HG02623 (cell line): ENCODE measurements around the gene IFI44L.

ENCODE experiments used
- ATAC-seq: cut with Tn5 transposase; IDR thresholded peaks from one replicate; pipeline ENCODE4 v1.9.1; 2021; ENCODE audit warnings: moderate library complexity; ENCODE audit not compliant: unreplicated experiment

Gene IFI44L

DNA sequence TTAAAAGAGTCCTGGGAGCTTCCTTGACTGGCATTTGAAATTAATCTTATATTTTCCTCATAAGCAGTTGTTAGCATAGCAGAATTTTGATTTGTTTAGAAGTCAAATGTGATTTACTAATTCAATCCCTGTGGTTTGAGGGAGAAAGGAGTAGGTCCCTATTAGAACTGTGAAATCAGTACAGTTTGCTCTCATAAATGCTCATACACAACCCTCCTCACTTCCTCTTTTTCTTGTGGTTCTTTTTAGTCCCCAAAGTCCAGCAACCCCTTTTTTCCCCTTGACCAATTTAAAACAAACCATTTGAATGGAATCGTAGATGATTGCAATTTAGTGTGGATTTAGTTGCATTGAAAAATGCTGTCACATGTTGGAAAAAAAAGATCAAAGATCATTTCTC, 20.2 kb downstream of the IFI44L start:
- peak; percentile 54 for ATAC-seq

DNA sequence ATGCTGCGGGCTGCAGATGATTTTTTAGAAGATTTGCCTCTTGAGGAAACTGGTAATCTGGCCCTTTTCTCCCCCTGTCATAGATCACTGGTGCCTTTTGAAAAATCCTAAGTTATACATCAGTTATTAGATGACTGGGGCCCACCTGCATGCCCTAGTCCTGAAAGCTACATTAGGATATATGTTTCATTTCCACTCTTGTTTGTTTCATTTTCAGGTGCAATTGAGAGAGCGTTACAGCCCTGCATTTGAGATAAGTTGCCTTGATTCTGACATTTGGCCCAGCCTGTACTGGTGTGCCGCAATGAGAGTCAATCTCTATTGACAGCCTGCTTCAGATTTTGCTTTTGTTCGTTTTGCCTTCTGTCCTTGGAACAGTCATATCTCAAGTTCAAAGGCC, 21.3 kb downstream of the IFI44L start:
- no peak for ATAC-seq

DNA sequence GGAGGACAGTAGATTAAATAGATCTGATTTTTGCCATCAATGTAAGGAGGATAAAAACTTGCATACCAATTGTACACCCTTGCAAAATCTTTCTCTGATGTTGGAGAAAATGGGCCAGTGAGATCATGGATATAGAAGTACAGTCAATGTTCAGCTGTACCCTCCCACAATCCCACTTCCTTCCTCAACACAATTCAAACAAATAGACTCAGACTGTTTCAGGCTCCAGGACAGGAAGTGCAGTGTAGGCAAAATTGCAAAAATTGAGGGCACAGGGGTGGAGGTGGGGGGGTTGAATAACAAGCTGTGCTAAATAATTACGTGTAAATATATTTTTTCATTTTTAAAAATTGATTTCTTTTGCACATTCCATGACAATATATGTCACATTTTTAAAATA, 25.5 kb downstream of the IFI44L start:
- ATAC-seq = no peak

DNA sequence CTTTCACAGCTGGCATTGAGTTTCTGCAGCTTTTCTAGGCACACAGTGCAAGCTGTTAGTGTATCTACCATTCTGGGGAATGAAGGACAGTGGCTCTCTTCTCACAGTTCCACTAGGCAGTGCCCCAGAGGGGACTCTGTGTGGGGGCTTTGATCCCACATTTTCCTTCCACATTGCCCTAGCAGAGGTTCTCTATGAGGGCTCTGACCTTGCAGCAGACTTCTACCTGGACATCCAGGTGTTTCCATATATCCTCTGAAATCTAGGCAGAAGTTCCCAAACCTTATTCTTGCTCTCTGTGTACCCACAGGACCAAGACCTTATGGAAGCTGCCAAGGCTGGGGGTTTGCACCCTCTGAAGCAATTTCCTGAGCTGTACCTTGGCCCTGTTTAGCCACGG, 27.0 kb downstream of the IFI44L start:
- ATAC-seq = no peak

DNA sequence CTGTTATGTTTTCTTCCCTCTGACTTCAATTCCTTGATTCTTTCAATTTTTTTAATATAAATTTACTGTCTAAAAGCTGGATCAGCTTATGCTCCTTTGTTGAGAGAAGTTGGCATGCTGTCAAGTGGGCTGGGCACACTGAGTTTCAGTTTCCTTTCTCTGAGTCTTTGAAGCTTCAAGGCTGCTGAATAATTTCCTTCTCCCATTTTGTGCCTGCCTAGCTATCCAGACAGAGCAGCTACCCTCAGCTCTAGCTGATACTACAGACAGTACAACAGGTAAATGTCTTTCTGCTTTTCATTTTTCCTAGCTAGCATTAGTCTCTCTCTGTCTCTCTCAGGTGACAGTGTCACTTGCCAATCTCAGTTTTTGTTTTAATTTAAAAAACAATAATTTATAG, 29.4 kb downstream of the IFI44L start, which contains the start of gene IFI44:
Gene IFI44 (plus strand): TSS at position 204 of the 400 bp plus-strand sequence. CDS start 365 bp downstream, outside the sequence.
- ATAC-seq = peak; percentile 86

DNA sequence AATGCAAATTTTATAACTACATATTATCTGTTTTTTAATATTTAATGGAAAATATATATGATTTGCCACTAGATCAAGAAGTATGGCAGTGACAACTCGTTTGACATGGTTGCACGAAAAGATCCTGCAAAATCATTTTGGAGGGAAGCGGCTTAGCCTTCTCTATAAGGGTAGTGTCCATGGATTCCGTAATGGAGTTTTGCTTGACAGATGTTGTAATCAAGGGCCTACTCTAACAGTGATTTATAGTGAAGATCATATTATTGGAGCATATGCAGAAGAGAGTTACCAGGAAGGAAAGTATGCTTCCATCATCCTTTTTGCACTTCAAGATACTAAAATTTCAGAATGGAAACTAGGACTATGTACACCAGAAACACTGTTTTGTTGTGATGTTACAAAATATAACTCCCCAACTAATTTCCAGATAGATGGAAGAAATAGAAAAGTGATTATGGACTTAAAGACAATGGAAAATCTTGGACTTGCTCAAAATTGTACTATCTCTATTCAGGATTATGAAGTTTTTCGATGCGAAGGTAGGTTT, 29.9 kb downstream of the IFI44L start:
- no peak for ATAC-seq

DNA sequence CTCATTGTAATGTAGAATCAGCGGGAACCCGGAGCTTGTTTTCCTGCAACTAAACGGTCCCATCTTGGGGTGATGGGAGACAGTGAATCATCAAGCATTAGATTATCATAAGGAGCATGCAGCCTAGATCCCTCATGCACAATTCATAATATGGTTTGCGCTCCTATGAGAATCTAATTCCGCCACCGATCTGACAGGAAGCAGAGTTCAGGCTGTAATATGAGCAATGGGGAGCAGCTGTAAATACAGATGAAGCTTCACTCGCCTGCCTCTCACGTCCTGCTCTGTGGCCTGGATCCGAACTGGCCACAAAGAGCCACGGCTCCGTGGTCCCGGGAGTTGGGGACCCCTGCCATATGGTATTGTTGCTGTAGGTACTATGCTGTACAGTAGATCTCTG, 31.0 kb downstream of the IFI44L start:
- no peak for ATAC-seq

DNA sequence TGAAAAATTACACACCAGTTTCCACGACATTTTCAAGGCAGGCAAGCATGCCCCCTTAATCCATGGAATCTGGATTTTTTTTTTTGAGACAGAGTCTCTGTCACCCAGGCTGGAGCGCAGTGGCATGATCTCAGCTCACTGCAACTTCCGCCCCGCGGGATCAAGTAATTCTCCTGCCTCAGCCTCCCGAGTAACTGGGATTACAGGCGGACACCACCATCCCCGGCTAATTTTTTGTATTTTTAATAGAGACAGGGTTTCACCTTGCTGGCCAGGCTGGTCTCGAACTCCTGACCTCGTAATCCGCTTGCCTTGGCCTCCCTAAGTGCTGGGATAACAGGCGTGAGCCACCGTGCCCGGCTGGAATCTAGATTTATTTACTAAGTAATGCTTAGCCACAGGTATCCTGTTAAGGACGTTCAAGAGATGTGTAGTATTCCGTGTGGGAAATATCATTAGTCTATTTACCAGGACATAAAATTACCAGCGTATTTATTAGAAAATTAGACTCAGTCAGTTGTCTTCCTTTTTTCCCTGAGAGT, 31.8 kb downstream of the IFI44L start:
- ATAC-seq = no peak

DNA sequence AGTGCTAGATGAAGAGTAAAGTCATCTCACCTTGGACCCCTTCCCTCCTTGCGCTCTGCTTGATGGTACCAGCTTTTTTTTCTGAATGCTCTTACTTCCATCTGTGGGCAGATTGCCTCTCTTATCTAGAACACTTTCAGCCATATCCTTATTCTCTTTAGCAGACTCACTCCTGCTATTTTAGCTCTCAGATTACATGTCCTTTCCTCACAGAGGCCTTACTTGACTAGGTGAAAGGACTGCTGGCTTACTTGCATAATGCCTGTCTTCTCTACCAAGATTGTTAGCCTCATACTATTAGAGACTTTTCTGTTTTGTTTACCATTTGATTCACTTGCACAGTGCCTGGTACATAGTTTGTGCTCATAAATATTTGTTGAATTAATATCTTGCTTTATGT, 38.7 kb downstream of the IFI44L start:
- ATAC-seq = no peak

DNA sequence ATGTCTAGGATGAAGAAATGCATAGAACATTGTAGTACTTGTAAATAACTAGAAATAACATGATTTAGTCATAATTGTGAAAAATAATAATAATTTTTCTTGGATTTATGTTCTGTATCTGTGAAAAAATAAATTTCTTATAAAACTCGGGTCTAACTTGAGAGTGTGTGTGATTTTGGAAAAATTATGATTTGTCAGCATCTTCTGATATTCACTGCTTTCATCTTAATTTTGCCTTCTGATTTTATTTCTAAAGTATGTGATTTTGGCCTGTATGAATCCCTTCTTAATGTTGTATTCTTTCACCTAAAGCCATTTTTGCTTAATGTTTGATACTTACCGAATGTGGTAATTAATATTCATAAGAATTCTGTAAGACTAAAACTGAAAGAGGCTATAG, 43.7 kb downstream of the IFI44L start:
- no peak for ATAC-seq

DNA sequence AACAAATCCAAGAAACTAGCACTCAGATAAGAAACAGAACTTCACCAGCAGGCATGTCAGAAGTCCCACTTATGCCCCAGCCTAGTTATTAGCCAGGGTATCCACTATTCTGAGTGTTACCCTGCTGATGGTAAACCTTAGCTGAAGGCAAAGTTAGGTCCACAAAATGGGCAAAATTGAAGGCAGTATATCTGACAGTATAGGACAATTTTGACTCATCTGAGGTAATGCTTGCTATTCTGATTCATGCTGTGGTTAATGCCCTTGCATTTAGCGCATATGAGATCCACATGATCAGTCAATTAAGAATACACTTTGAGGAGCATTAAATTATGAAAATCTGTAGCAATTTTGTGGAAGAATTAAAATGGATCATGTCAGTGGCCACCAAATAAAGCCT, 44.5 kb downstream of the IFI44L start:
- ATAC-seq = no peak

DNA sequence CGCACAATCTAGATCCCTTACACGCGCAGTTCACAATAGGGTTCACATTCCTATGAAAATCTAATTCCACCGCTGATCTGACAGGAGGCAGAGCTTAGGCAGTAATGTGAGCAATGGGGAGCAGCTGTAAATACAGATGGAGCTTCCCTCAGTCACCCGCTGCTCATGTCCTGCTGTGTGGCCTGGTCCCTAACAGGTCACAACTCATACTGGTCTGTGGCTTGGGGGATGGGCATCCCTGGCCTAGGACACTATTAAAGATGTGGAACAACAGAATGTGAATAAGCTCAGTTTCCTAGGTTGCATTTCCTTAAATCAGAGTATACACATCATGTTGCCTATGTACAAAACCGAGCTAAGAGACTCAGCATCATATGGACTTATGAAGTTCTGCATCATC, 45.6 kb downstream of the IFI44L start:
- ATAC-seq = no peak

DNA sequence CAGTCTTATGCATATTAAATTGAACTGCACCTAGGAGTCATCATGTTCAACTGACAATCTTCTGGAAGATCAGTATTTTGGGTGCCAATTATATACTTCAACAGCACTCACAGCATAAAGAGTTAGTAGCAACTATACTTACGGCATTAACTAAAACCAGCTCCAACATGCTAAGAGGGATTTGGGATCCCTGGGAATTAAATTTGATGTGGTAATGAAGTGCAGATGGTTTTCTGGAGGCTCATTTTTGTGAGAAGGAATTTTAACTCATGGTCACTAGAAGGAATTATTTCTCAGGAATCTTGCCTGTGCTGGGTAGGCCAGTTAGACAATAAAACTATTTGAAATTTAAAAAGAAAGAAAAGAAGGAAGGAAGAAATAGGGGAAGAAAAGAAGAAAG, 47.7 kb downstream of the IFI44L start:
- no peak for ATAC-seq

DNA sequence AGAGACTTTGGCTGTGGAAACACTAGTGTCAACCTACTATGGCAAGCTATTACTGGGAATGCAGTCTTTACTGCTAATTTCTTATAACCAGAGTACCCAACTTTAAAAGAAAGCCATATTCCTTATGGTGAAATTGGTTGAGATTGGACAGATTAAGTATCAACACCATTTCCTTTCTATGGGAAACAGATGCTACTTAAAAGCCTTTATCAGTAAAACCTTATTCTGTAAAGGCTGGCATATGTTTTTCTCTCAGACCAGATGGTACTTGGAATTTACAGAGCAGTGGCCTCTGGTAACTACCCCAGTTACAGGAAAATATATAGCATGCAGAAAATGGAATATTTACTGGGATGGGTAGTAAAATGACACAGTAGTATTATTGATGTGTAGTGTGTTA, 48.2 kb downstream of the IFI44L start:
- ATAC-seq = no peak

DNA sequence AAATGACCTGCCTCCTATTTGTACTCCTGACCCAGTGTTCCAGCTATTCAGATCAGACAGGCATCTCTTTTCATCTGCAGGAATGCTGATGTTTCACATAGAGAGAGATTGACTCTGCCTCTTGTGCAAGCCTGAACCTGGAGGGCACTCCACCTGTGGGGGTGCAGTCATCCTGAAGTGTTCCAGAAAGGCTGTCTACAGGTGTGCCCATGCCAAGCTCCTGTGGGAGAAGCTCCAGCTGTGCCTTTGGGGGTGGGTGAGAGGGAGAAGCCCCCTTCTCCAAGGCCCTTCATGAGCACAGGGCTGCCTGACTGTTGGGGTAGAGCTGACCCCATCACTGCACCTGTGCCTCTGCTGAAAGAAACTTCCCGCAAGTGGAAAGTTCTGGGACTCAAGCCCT, 52.2 kb downstream of the IFI44L start:
- no peak for ATAC-seq

DNA sequence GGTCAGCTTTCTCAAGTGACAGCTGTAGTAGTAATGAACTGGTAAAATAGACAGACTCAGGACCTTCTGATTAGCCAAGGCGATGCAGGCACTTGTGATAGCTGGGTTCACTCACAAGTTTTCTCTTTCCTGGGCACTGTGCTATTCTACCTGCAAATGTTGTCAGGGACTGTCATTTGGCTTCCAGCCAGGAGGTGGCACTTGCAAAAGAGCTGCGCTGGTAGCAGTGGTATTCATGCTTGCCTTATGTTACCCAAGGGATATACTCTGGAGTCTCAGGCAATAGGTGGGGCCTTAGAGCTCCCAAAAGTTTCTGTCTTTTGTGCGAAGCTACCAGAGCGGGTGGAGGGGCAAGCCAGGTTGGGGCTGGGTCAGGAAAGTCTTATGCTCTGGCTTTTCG, 52.9 kb downstream of the IFI44L start:
- no peak for ATAC-seq

DNA sequence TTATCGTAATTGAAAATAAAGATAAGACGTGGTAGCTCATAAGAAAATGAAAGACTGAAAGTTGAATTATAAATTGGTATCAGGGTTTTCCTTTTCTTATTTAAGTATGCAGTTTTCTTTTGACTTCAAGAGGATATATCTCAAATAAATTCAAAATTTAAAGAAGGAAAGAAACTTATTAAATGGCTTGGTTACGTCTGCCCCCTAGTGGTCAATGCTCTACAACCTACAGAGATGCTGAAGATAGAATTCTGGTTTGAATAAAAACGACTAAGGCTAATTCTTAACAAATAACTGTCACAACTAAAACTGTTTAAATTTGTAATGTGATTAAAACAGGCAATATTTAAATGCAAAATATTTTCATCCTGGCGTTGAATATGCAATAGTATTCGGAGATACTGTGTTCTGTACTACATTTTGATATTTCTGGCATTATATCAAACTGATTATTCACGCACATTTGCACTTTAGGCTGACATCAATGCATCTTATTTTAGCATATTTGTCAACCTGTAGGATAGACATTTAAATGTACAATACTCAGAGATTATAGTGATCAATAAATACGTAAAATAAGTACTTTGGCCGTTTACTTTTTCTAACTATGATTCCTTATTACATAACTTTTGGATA, 56.2 kb downstream of the IFI44L start:
- ATAC-seq = no peak

DNA sequence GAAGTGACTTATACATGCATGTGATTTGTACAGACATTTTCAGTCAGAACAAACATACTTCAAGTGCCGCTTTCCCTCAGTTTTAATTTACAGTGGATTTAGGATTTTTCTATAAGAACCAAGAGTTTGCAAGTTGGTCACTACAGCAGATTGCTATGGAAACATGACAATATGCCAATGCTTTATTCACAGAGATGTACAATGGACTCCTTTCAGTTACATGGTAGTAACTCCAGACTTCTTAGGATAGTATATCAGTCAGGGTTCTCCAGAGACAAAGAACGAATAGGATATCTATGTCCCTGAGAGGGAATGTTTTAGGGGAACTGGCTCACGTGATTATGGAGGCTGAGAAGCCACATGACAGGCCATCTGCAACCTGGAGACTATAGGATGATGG, 56.7 kb downstream of the IFI44L start:
- no peak for ATAC-seq

DNA sequence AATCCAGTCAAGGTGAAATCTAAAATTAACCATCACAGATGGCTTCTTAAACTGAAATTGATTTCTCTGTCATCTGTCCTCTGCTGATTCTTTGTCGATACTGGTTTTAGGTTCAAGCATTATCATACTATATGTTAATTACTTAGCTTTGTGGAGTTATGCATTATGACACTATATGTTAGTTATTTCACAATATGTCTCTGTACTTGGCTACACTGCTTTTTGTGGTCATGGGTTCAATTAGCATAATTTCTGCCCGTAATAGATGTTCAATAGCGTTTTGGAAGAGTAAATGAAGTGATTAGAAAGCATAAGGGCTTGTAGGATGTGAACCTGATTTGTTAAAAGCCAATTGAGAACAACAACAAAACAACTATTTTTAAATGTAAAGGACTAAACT, 57.5 kb downstream of the IFI44L start:
- ATAC-seq = no peak

DNA sequence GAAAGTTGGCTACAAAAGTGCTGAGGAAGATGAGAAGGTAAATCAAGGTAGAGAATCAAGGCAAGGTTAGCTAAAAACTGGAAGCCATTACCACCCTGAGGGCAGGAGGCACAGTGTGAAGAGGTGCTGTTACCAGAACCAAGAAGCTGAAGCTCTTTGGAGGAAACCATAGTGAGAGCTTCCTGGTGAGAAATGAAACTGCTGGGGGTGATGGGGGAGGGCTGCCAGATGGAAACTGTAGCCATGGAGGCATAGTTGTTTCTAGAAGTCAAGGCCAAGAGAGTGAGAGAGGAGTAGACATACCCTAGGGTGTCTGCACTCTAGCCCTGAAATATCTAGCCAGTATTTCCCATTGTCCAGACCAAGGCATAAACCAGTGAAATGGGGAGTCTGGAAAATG, 58.1 kb downstream of the IFI44L start:
- ATAC-seq = peak; percentile 91

DNA sequence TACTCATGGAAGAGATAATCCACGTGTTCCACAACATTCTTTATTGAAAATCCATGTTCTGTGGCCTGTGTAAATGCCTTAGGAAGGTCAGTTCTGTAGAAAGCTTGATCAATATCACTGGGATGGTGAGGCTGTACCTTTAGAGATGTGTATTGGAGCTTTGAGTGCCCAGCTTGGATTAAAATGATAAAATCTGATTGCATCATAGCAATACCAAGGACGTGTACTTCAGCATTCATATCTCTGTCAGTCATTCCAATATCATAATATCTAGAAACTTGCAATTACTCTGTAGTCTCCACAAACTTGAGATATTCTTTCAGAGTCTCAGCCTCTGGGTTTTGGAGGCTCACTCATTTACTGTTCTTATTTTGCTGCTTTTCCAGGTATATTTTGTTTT, 61.0 kb downstream of the IFI44L start:
- ATAC-seq = no peak

DNA sequence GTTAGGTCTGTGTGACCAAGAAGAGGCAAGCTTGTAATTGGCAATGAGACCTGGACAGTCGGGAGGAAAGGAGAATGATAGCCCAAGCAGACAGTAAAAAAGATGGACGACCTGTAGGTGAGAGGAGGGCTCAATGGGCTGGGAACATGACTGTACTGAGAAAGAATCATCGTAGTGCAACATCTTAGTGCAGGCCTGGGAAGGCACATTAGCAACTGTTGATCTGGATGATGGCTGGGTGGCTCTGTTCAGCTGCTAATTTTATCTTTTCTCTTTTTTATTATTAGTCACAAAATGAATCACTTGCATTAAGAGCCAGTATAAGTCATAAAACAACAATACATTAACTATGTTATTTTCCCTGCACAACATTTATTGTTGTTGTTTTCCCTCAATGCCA, 62.2 kb downstream of the IFI44L start:
- ATAC-seq = no peak

DNA sequence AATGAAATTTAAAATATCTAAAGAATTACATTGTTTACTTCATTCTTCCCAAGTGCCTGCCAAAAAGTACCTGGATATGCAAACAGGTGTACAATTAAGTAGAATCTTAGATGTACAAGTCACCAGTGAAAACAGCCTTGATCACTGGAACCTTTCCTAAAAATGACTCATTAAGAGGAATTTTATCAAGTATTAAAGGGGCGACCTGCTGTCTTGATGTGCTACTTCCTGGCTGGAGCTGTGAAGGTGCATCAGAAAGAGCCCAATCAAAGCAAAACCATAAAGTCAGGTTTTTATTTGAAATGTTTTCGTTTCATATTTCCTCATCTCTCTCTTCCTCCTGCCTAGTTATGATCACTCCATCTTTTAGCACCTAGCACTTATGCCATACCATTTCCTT, 62.8 kb downstream of the IFI44L start:
- no peak for ATAC-seq
